Spinal cord (tissue), 10 donors: ENCODE measurements around the gene ERLIN1. TPM values are rescaled to one million over a fixed set of nuclear protein-coding genes. Genes with fewer than 3 reads are reported as not detected.

Experiments used
- DNase-seq, 6 donors: peaks; one replicate each; pipeline versions ENCODE4 v3.0.0 to v3.0.0-alpha.2; 2013 to 2015; ENCODE audit warnings: low spot score in 6 of 6, low read depth in 4 of 6
- H3K27ac ChIP-seq: one replicate; pipeline ENCODE4 v1.5.1; 2013; ENCODE audit warnings: low read depth, low read length, control low read depth
- H3K27me3 ChIP-seq: one replicate; pipeline ENCODE4 v1.6.1; 2013; ENCODE audit warnings: low read length; ENCODE audit not compliant: control insufficient read depth, insufficient read depth
- H3K36me3 ChIP-seq: one replicate; pipeline ENCODE4 v1.6.1; 2013; ENCODE audit warnings: low read length; ENCODE audit not compliant: control insufficient read depth, insufficient read depth
- H3K4me1 ChIP-seq: one replicate; pipeline ENCODE4 v1.6.1; 2013; ENCODE audit warnings: low read length; ENCODE audit not compliant: control insufficient read depth, insufficient read depth
- H3K4me3 ChIP-seq: one replicate; pipeline ENCODE4 v1.5.1; 2013; ENCODE audit warnings: low read depth, low read length, control low read depth
- H3K9me3 ChIP-seq: one replicate; pipeline ENCODE4 v1.6.1; 2013; ENCODE audit warnings: low read length; ENCODE audit not compliant: control insufficient read depth, insufficient read depth
- WGBS: methylation state at CpG from one replicate; pipeline ENCODE4 v1.1.5; 2013; ENCODE audit warnings: missing lambda C conversion rate; ENCODE audit not compliant: insufficient coverage; 5-methylcytosine and 5-hydroxymethylcytosine counted together
- polyA plus RNA-seq, 2 donors: library from polyadenylated mRNA; unstranded; fragments of 120-200 nt; gene quantifications; one replicate each; pipeline ENCODE4 v1.2.1, GENCODE V29; 2013; ENCODE audit not compliant: insufficient read length in 2 of 2
- total RNA-seq, 2 donors: library from RNA; depleted of rRNA in 1 of 2; stranded (reverse); fragments of 120-200 nt in 1 of 2; fragments of >200 nt in 1 of 2; gene quantifications; one replicate each; pipeline versions ENCODE4 v1.2.3 to v1.2.4, GENCODE V29; 2013 to 2014
- donor health status: healthy.

The ERLIN1 gene
- total and polyA plus RNA-seq, 4 donors: 20.7 to 24.8 (median 21.2) TPM

GRCh38 chr10:100103581-100103980, 82.2 kb downstream of the ERLIN1 start:
- H3K27ac ChIP-seq: no peak overlapping the region
- WGBS: 100% methylated on average over 1 of the region's 5 CpGs
- no peaks in the 10 kb centered on the region for H3K9me3 ChIP-seq
- DNase-seq: no peak
- no peak overlapping the region for H3K4me3 ChIP-seq
- no peaks in the 10 kb centered on the region for H3K4me1 ChIP-seq
- no peaks in the 10 kb centered on the region for H3K36me3 ChIP-seq
- H3K27me3 ChIP-seq: no peaks in the 10 kb centered on the region

- DNase-seq: no peak
- Histone ChIP-seq H3K36me3 (no peaks in the 10 kb centered on the region), H3K9me3 (no peaks in the 10 kb centered on the region), H3K27ac (no peak overlapping the region), H3K27me3 (no peaks in the 10 kb centered on the region), H3K4me1 (no peaks in the 10 kb centered on the region), H3K4me3 (no peak overlapping the region)
- WGBS: 54% methylated on average over 4 of the region's 6 CpGs
Measured at GRCh38 chr10:100101192-100102076, 84.4 kb downstream of the ERLIN1 start.

- no peak overlapping the region for H3K27ac ChIP-seq
- H3K27me3 ChIP-seq: no peaks in the 10 kb centered on the region
- 73% methylated on average over 6 of the region's 6 CpGs for WGBS
- H3K9me3 ChIP-seq: no peaks in the 10 kb centered on the region
- H3K36me3 ChIP-seq: no peaks in the 10 kb centered on the region
- no peak for DNase-seq
- H3K4me1 ChIP-seq: no peaks in the 10 kb centered on the region
- H3K4me3 ChIP-seq: no peak overlapping the region
Measured at GRCh38 chr10:100100651-100101184, 85.1 kb downstream of the ERLIN1 start.

Other genes starting within 250 kb of the ERLIN1 start
- 10 to 100 TPM; 10.8 to 18.0 TPM for gene DNMBP, start 176.1 kb downstream of the ERLIN1 start, total RNA-seq
- gene DNMBP, start 176.1 kb downstream of the ERLIN1 start, polyA plus RNA-seq: 10 to 100 TPM; 11.9 to 14.0 TPM
- gene CPN1, start 104.2 kb downstream of the ERLIN1 start, total RNA-seq: under 1 TPM; 0.11 to 0.69 TPM
- under 1 TPM; 0.24 to 0.25 TPM for gene CPN1, start 104.2 kb downstream of the ERLIN1 start, polyA plus RNA-seq
- 10 to 100 TPM; 26.2 to 29.5 TPM for gene CHUK, start 43.6 kb upstream of the ERLIN1 start, total RNA-seq
- gene CHUK, start 43.6 kb upstream of the ERLIN1 start, polyA plus RNA-seq: 10 to 100 TPM; 18.3 to 23.6 TPM
- gene CWF19L1, start 81.6 kb upstream of the ERLIN1 start, total RNA-seq: 10 to 100 TPM; 28.3 to 32.1 TPM
- gene CWF19L1, start 81.6 kb upstream of the ERLIN1 start, polyA plus RNA-seq: 10 to 100 TPM; 21.5 to 27.4 TPM
- 10 to 100 TPM; 46.8 to 80.4 TPM for gene BLOC1S2, start 100.7 kb upstream of the ERLIN1 start, total RNA-seq
- 10 to 100 TPM; 83.8 to 96.2 TPM for gene BLOC1S2, start 100.7 kb upstream of the ERLIN1 start, polyA plus RNA-seq
- under 1 TPM; 0.33 to 0.59 TPM for gene PKD2L1, start 144.2 kb upstream of the ERLIN1 start, total RNA-seq
- under 1 TPM; 0.41 to 0.81 TPM for gene PKD2L1, start 144.2 kb upstream of the ERLIN1 start, polyA plus RNA-seq
- 100 to 1,000 TPM; 172 to 322 TPM for gene SCD, start 161.2 kb upstream of the ERLIN1 start, total RNA-seq
- gene SCD, start 161.2 kb upstream of the ERLIN1 start, polyA plus RNA-seq: 100 to 1,000 TPM; 392 to 662 TPM